Ishikawa (cell line): ENCODE data around the gene SMAP1.

ENCODE experiments used
- CEBPB ChIP-seq: IDR thresholded peaks from 2 replicates; pipeline ENCODE4 v1.6.1; 2012
- CREB1 ChIP-seq: IDR thresholded peaks from 2 replicates; pipeline ENCODE4 v1.6.1; 2012; ENCODE audit warnings: low read depth
- EGR1 ChIP-seq: IDR thresholded peaks from 2 replicates; pipeline ENCODE4 v1.6.1; 2012
- EP300 ChIP-seq: IDR thresholded peaks from 2 replicates; pipeline ENCODE4 v1.6.1; 2012; ENCODE audit warnings: borderline replicate concordance
- FOXM1 ChIP-seq: IDR thresholded peaks from 2 replicates; pipeline ENCODE4 v1.6.1; 2012; ENCODE audit warnings: low read depth, borderline replicate concordance
- MAX ChIP-seq: IDR thresholded peaks from 2 replicates; pipeline ENCODE4 v1.6.1; 2012
- NFIC ChIP-seq: IDR thresholded peaks from 2 replicates; pipeline ENCODE4 v1.6.1; 2012
- RAD21 ChIP-seq: IDR thresholded peaks from 2 replicates; pipeline ENCODE4 v1.6.1; 2012; ENCODE audit warnings: low read depth
- REST ChIP-seq: IDR thresholded peaks from 2 replicates; pipeline ENCODE4 v1.6.1; 2012; ENCODE audit warnings: low read depth, mild to moderate bottlenecking
- TAF1 ChIP-seq: IDR thresholded peaks from 2 replicates; pipeline ENCODE4 v1.6.1; 2012; ENCODE audit warnings: low read depth, mild to moderate bottlenecking
- TCF12 ChIP-seq: IDR thresholded peaks from 2 replicates; pipeline ENCODE4 v1.6.1; 2012; ENCODE audit warnings: low read depth
- TEAD4 ChIP-seq: IDR thresholded peaks from 2 replicates; pipeline ENCODE4 v1.6.1; 2012
- USF1 ChIP-seq: IDR thresholded peaks from 2 replicates; pipeline ENCODE4 v1.6.1; 2012
- YY1 ChIP-seq: IDR thresholded peaks from 2 replicates; pipeline ENCODE4 v1.6.1; 2012; ENCODE audit warnings: low read depth
- ZBTB7A ChIP-seq: IDR thresholded peaks from 2 replicates; pipeline ENCODE4 v1.6.1; 2012; ENCODE audit warnings: low read depth

Gene SMAP1

GRCh38 chr6:70663881-70664466 is 3.7 kb upstream of the SMAP1 start:
- TF ChIP-seq CEBPB (no peak), ZBTB7A (no peak), USF1 (no peak), FOXM1 (no peak), NFIC (no peak)

GRCh38 chr6:70666706-70667105 is 977 bp upstream of the SMAP1 start:
- TF ChIP-seq YY1: no peak
- TF ChIP-seq ZBTB7A: no peak
- no peak for TF ChIP-seq USF1
- TF ChIP-seq EGR1: no peak
- no peak for TF ChIP-seq NFIC
- TF ChIP-seq TEAD4: no peak
- TF ChIP-seq CEBPB: no peak
- TF ChIP-seq MAX: no peak
- TF ChIP-seq RAD21: no peak
- no peak for TF ChIP-seq TAF1
- no peak for TF ChIP-seq CREB1
- TF ChIP-seq TCF12: no peak
- TF ChIP-seq EP300: no peak
- no peak for TF ChIP-seq FOXM1

GRCh38 chr6:70667256-70667710 is 400 bp upstream of the SMAP1 start:
- TF ChIP-seq RAD21 (no peak), CREB1 (no peak), EGR1 (no peak), FOXM1 (no peak), CEBPB (no peak), YY1 (no peak), EP300 (no peak), MAX (no peak), TAF1 (no peak), NFIC (no peak), USF1 (no peak), TCF12 (no peak), TEAD4 (no peak), ZBTB7A (no peak), REST (no peak)

- TF ChIP-seq RAD21 (no peak), EGR1 (no peak), MAX (no peak), CREB1 (no peak), TAF1 (no peak), FOXM1 (no peak), ZBTB7A (no peak)
Measured at GRCh38 chr6:70668499-70668812, 773 bp downstream of the SMAP1 start.

- TF ChIP-seq MAX (no peak), REST (no peak)
Measured at GRCh38 chr6:70669133-70669532, 1.4 kb downstream of the SMAP1 start.

GRCh38 chr6:70672549-70672948 is 4.9 kb downstream of the SMAP1 start:
- TF ChIP-seq EP300 (no peak), MAX (no peak), EGR1 (no peak), ZBTB7A (no peak), REST (no peak), USF1 (no peak), TCF12 (no peak), NFIC (no peak), CREB1 (no peak), YY1 (no peak)
